Raji (cell line): ENCODE measurements around the gene BCAT1.

Source experiments
- POLR2A ChIP-seq: IDR thresholded peaks from 2 replicates; pipeline ENCODE4 v1.6.1; 2011; ENCODE audit warnings: low read depth, low read length, control low read depth; ENCODE audit not compliant: insufficient read depth

Gene BCAT1

DNA sequence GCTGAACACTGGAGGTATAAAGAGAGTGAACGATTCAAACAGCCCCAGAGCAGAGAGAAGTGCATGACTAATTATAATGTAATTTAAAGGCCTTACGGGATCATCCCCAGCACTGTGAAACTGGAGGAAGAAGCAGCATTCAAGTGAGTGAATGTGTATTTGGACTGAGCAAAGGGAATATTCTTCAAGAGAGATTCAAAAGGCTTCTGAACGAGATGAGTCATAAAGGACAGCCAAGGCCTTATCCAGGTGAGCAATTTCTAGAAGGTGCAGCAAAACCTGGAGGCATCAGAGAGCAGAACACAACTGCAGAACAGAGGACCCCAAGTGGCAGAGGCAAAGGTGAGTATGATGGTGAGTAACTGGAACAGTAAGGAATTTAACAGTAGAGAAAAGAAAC is 127.2 kb downstream of the BCAT1 start:
- no peak for TF ChIP-seq POLR2A

DNA sequence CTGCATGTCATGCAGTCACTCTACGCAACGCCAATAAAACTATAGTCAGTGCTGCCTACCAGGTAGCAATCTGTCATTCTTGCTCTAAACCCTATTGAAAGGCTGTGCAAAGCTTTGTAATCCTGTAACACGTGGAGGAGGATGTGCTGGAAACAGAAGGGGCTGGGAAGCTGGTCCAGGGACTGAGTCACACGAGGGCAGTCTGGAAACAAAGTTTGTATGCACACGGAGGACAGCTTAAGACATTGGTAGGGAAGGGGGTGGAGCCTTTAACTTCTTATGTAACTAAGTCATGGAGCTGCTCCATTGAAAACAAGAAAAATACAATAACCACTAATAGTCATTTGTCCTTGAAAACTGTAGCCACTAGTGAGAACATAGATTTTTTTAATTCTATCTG is 128.0 kb downstream of the BCAT1 start:
- TF ChIP-seq POLR2A, result no peak

DNA sequence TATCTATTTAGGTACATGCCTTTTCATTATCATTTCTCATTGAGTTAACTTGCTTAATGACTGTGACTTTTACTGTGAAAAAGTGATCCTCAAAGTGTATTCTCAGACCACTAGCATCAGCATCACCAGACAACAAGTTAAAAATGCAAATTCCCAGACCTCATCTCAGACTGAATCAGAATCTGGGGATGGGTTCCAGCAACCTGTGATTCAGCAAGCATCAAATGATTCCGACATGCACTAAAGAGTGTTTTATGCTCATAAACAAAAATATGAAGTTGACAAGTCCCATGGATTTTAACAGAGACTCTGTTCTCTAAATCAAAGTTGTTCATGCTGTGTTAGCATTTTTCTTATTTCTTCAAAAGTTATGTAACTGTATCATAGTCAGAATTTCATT is 130.6 kb downstream of the BCAT1 start:
- TF ChIP-seq POLR2A, result no peak

DNA sequence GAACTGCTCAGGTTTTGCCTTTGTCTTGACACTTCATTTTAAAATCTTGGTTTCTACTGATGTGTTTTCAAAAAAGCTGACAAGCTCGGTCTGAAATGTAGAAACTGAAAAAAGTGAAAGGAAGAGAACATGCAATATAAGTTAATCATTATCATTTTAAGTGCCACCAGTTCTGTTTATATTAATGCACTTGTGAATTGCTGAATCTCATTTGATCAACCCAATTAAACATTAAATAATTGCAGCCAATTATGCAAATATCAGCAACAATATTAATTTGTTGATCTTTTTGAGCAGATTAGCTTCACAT is 133.8 kb downstream of the BCAT1 start:
- TF ChIP-seq POLR2A, result no peak

- TF ChIP-seq POLR2A, result no peak
Observed at GRCh38 chr12:24814379-24815113, 134.4 kb downstream of the BCAT1 start.

DNA sequence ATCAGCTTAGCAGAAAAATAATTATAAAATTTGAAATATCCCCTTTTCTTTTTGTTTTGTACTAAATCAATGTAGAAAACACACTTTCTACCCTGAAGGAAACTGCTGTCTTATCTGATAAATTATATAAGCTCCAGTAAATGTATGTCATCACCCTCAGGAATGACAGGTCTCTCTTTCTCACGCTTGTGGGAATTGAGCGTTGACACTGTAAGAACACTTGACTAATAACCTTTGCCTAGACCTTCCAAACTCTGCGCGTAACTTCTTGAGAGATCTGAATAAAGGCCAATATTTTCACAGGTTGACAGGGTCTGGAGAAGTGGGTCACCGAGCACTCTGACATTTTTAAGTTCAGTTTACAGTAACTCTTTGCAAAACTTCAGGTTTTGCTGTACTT is 138.5 kb downstream of the BCAT1 start:
- TF ChIP-seq POLR2A, result no peak

DNA sequence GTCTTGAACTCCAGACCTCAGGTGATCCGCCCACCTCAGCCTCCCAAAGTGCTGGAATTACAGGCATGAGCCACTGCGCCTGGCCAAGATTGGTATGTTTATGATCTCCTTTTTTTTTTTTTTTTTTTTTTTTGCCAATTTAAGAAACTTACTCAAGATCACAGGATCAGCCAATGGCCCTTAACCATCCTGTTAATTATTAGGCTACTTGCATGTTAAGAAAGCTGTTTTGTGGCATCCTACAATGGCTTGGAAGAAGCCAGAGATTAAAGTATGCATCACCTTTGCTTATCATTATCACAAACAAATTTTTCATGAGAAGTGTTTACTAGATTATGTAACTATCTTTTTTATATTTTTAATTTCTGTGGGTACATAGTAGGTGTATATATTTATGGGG is 140.2 kb downstream of the BCAT1 start:
- TF ChIP-seq POLR2A, result no peak

- TF ChIP-seq POLR2A, result no peak
Observed at GRCh38 chr12:24806386-24806785, 142.5 kb downstream of the BCAT1 start.

- no peak for TF ChIP-seq POLR2A
Observed at GRCh38 chr12:24803430-24804245, 145.3 kb downstream of the BCAT1 start.

- no peak for TF ChIP-seq POLR2A
Observed at GRCh38 chr12:24798335-24798734, 150.6 kb downstream of the BCAT1 start.

DNA sequence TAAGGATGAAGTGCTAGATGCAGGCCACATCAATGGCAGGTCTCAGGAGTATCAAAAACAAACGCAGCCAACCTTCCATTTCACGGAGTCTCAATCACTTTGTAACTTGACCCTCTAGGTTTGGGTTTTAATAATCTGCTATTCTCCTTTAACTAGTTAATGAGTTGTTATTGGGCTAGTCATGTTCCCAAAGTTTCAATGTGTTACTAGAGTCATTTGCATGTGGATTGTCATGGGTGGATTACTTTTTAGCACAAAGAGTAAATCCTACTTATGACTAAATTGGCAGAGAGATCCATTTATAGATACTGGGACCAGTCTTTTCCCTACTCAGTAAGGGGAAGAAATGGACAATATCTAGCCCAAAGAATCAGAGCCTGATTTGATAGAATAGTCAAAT is 151.0 kb downstream of the BCAT1 start:
- no peak for TF ChIP-seq POLR2A

GRCh38 chr12:24796876-24797275 is 152.0 kb downstream of the BCAT1 start:
- TF ChIP-seq POLR2A, result no peak

DNA sequence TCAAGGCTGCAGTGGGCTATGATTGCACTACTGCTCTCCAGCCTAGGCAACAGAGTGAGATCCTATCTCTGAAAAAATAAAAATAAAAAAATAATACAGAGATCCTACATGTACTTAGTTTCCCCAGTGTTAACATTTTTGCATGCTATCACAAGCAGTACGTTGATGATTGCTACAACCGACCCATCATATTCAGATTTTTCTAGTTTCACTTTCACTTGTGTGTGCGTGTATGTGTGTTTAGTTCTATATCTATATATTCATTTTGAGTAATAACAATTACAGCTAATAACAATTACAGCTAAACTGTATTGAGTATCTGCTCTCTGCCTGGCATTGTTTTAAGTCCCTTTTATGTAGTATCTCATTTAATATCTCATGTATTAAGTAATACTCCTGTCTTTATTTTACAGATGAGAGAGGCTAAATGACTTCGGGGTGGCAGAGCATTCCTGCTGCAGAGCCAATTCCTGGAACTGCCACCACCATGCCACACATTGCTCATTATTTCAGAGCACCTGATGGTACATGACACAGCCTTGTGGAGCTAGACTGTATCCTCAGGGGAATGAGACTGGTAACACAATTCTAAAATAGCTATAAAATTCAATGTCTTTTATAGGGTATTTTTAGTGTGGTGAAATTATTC is 153.1 kb downstream of the BCAT1 start:
- TF ChIP-seq POLR2A, result no peak

DNA sequence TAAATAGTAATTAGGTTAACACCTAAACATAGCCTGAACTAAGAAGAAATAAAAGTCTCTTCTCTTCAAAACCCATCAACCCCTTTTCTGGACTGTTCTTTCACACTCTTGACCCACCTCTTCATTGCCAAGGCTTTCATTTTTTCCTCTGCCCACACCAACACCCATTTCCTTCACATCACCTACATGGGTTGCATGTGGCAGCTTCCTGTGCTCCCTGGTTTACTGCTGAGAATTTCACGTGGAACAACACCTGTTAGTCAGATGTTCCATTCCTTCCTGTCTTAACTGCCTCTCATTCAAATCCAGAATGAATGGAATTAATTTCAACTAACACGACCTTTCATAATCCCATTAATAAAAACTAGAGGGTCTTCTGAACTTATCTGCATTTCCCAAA is 157.3 kb downstream of the BCAT1 start:
- no peak for TF ChIP-seq POLR2A

DNA sequence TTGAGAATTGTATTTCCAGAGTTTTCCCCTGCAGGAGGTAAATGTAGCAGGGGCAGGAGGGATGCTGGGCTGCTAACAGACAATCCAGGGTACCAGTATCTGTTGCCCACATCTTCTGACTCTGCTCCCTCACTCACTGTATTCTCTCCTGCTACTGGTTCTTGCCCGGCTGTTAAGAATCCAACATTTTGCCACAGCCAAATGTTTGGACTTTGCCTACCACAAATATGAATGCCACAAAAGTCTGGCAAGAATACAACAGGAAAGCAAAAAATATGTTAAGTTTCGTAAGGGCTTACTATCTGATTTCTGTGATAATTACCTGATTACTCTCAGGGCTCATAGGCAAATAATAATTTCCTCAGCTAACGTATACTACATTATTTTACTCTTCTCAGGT is 160.0 kb downstream of the BCAT1 start:
- no peak for TF ChIP-seq POLR2A

- no peak for TF ChIP-seq POLR2A
Observed at GRCh38 chr12:24780697-24781368, 168.1 kb downstream of the BCAT1 start.
